HG03575 (cell line): ENCODE data around the gene TENM4.
"Not testable (repeated sequence)": the region's sequence is repeated elsewhere in the genome, so short reads cannot be mapped to it uniquely, and the experiment has no call there.

Source experiments
- ATAC-seq: cut with Tn5 transposase; IDR thresholded peaks from one replicate; pipeline ENCODE4 v1.9.1; 2021; ENCODE audit not compliant: unreplicated experiment, insufficient number of reproducible peaks, low FRiP score; ENCODE audit errors: extremely low read depth

The TENM4 gene

DNA sequence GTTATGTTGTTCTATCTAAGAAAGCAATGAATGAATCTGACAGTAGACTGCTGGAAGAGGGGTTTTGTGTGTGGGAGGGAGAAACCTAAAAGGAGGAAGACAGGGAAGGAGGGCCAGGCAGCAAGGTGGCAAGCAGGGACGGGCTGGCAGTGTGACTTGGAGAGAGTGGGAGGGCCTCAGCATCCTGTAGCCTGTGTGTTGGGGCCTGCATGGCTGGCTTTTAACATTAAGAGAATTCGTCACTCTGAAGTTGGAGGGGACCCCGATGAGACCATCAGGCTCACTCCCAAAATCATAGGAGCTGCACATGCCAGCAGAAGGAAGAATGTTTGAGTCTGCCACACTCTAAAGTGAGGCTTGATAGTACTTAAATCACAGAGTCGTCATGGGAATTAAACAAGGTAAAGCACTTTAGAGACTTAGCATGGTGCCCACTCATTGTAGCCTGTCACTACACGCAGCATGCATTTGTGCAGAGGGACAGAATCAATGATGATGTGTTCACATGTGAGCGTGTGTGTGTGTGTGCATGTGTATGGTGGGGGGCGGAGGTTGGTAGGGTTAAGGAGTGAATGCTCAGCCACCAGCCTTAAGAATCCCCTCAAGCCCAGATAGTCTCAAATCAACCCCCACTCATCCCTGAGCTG lies 199.5 kb downstream of the TENM4 start:
- no peak for ATAC-seq

DNA sequence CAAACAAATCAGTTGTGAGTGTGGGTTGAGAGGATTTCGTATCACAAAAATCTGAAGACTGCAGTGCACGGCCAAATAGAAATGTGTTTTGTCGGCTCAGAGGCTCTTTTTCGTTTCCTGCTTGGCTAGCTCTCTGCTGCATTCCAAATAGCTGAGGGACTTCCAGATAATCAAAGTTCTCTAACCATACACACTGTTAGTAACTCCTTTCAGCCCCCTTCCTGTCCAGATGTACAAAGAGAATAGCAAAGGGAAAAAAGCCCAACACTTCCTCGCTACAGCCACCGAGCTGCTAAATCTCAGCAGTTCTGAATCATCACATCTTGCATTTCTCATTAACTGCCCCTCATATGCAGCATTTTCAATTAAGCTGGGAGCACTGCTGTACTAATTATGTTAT lies 203.1 kb downstream of the TENM4 start:
- no peak for ATAC-seq

DNA sequence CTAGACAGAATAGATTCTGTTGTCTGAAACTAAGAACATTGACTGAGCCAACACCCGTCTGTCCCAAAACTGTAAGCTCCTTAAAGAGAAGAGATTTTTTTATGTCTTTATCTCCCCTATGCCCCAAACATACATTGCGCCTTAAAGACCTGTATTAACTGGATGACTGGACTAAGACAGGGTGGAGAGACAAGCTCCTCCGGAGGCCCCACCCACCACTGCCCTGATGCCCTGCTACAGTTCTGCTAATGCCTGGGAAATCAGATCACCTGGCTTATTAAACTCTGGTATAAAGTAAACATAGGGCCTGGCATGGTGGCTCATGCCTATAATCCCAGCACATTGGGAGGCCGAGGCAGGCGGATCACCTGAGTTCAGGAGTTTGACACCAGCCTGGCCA lies 203.7 kb downstream of the TENM4 start:
- ATAC-seq = no peak

DNA sequence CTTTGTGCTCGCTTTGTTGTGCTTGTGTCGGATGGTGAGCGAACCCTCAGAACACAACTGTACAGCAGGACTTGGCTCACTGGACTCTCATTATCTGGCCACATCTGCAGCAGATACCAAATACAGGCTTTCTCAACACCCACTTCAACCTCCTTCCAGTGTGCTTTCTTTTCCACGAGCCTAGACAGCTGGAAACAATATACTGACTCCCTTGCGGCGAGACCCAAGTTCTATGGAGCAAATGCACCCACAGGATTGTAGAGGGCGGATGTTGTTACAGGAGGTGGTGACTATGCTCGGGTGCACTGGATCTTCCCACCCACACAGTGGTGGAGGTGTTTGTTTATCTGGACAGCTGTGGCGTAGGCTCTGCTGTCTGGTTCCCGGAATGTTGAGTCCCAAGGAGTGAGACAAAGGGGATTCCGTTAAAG lies 204.3 kb downstream of the TENM4 start:
- no peak for ATAC-seq

DNA sequence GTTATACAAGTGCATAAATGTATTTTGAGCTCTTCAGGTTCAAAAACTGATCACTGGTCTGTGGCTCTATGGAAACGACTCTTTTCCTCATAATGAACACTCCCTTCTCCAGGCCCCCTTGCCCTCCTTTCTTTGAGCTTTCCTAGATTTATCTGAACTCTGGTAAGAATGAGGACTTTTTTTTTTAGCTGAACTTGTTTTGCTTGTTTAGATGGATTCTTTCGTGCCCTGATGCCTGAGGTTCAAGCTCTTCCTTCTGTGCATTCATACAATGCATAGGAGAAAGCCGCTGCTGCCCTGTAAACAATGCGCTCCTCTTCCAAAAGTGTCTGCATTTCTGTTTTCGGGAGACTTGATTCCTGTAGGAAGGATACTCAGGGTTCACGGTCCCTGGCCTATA lies 205.1 kb downstream of the TENM4 start:
- no peak for ATAC-seq

DNA sequence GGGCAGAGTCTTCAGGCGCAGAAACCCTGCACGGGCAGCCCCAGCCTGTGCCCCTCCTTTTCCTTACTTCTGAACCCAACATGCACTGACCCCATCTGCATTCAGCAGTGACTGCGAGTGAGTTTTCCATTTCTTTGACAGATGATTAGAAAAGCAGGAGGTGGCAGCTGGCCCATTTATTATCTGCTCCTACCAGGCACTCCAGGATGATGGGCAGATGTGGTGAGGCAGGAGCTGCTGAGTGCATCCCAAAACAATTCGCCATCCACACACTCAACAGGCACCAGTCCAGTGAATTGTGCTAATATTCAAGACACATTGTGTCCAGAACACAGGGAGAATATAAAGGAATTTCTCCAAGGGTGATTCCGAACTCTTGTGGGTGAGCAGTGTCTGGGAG lies 208.5 kb downstream of the TENM4 start:
- no peak for ATAC-seq

DNA sequence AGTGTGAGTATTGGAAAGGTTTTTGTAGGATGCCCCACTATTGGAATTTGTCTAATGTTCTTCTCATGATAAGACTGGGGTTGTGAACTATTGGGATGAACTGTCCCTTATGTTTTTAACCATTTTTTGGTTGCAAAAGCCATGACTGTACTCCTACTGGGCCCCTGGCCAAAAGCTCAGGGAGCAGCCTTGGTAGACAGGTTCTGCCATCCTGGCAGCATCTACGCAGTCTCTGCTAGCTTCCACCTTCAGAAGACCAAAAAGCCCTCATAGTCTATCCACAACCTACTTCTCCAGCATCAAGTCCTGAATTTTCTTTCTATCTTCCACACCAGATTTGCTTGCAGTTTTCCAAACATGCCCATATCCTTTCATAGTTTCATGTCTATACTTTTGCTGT lies 211.8 kb downstream of the TENM4 start:
- no peak for ATAC-seq

DNA sequence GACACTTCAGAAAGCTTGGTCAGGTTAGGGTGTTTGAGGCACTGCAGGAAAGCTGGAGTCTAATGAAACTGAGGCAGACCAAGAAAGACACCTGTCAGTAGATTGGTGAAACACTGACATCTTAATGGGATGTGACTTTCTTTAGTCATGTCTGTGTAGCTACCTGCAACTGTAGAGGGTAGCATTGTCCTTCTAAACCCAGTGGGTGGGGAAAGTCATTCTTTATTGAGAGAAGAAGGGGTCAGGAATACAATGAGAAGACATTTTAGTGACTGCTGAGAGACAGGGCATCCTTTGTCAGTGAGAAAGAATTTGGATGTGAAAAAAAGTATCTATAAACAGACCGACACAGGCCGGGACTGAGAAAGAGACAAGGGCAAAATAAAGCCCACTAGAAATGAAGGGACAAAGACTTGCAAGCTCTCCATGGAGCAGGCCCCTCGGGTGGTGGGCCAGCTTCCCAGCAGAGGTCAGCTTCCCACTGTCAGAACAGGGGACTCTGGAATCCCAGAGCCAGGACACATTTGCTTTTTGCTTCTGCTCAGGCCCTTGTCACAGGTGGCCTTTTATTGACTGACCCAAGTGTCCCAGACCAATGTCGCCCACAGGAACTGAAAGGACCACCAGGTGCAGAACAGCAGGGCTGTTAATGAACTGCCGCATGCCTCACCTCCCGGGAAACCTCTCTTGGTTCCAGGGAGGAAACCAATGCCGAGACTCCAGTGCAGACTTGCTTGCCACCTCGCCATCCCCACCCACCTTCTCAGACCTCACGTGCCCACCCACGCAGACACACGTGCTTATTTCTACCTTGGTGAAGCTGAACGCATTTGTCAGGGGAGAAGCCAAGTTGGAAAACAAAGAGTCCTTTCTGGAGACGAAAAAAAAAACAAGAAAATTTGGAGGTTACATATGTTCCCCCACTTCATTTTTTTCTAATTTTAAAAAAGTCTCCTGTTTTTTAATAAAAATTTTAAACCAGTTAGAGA lies 212.8 kb downstream of the TENM4 start:
- ATAC-seq = no peak

DNA sequence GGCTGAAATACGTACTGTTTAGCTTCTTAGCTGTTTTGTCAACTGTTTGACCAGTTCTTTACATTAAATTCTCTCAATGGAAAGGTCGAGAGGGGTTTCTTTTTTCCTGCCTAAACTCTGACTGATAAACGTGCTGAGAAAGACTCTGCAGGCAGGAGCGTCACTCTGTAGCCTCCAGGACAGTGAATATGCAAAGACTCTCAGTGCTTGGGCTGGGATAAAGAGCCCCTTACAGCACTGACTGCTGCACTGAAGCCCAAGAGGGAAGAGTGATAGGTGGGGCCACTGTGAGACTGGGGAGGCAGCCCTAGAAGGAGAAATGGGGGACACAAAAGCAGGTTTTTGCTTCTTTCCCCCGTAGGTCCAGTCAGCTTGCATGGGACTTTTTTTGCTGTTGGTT lies 213.5 kb downstream of the TENM4 start:
- ATAC-seq = no peak

DNA sequence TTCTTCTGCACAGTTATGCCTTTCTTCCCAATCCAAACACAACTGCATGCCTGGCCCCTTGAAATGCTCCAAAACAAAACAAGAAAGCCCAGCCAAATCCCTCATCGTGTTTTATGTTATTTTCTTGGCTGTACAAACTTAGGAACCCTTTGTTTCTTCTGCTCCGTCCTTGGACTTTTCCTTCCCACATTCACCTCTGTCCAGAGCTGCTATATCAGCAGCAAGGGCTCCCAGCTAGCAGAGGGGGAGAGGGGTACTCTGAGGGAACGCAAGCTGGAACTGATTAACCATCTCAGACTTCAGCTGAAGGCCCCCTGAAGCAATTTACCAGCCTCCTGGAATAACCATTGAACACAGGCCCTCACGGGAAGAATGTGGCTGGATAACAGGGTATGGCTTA lies 214.7 kb downstream of the TENM4 start:
- no peak for ATAC-seq

DNA sequence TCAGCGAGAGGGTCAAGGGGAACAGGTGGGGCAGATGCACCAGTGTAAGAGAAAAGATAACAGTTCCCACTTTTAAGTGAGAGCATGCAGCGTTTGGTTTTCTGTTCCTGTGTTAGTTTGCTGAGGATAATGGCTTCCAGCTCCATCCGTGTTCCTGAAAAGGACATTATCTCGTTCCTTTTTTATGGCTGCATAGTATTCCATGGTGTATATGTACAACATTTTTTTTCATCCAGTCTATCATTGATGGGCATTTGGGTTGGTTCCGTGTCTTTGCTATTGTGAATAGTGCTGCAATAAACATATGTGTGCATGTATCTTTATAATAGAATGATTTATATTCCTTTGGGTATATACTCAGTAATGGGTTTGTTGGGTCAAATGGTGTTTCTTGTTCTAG lies 218.7 kb downstream of the TENM4 start:
- not testable (repeated sequence) for ATAC-seq

DNA sequence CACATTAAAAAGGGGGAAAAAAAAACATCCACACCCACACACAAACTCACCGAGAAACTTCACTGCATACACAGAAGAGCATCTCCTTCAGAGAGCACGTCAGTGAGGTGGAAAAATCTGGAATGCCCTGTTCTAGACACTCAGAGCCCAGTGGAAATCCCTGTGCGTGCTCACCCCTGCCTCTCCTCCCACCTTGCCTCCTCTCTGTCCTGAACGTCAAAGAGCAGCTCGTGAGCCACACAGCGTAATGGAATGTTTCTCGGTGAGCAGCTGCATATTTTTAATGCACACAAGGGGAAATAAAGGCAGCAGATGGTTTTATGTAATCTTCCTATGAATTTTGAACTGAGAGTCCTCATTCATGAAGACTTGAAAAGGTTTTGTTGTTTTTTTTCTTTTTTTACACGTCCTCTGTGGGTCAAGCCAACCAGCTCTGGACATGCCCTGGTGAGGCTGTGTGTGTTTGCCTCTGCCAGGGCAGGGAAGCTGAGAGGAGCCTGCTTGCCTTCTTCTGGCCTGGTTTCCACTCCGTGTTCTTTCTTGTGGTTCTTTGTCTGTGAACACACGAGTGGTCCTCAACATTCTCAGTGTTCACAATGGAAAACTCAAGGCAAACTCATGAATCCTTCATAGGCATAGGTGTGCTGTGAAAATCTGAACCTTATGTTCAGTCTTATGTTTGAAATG lies 219.2 kb downstream of the TENM4 start:
- ATAC-seq = no peak

DNA sequence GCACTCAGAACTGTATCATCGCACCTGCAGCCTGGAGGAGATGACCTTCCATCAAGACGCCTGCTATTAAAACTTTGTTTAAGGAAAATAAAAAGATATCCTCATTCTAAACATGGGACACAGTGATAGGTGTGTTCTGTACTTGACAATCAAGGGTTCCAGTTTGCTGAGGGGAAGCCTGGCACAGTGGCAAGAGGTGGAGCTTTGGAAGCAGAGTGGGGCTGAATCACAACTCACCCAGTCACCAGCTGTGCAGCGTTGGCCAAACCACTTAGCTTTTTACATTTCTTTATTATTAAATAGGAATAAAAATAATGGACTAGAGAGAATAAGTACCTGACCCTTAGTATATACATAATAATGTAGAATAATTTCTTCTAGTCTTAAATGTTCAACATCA lies 220.7 kb downstream of the TENM4 start:
- ATAC-seq = no peak

DNA sequence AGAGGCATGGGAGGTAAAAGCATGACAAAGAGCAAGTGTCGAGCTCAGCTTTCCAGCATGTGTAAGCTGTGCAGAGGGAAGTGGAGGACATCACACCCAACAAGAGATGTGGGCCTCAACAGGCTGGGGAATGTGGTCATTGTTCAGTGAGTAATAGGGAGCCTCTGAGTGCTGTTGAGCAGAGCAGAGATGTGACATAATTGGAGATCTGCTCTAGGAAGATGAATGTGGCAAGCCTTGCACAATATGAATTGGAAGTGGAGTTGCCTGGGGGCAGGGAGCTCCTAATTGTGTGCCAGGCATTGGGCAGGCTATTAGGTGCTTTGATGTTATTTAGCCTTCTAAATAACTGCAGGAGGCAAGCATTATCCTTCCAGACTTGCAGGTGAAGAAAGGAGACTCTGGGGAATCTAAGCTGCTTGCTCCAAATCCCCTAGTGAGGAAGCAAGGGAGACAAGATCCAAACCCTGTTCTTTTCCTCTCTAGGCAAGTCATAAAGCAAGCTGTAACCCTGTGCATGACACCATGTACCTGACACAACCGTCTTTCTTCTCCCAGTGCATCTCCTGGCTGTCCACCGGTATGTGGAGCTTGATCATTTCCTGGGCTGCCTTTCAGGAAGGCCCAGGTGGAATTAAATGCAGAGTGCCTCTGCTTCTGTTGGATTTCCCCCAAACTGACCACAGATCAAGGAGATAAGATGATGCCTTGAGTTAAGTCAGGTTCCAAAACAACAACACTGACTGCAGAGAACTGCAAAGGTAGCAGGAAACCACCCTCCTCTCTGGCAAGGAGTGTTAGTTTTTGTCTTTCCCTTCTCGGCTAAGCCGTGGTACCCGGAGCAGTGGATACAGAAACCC lies 221.4 kb downstream of the TENM4 start:
- ATAC-seq = no peak

DNA sequence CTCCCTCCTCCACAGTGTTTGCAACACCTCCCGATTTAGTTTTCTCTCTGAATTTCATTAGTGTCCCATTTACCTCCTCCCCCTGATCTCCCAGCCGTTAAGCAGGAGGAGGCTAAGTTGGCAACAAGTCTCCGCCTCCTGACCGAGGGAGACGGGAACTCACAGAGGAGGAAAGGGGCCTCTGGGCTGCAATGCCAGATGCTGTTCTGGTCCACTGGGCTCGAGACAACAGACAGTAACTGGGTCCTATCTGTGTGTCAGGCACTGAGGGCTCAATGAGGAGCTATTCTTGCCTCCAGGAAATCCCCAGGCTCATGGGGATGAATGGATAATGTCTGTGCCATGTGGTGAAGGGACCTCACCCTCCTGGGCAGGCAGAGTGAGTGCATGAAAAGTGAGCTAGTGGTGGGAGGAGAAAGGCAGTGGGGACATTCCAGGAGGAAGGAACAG lies 228.1 kb downstream of the TENM4 start:
- no peak for ATAC-seq

DNA sequence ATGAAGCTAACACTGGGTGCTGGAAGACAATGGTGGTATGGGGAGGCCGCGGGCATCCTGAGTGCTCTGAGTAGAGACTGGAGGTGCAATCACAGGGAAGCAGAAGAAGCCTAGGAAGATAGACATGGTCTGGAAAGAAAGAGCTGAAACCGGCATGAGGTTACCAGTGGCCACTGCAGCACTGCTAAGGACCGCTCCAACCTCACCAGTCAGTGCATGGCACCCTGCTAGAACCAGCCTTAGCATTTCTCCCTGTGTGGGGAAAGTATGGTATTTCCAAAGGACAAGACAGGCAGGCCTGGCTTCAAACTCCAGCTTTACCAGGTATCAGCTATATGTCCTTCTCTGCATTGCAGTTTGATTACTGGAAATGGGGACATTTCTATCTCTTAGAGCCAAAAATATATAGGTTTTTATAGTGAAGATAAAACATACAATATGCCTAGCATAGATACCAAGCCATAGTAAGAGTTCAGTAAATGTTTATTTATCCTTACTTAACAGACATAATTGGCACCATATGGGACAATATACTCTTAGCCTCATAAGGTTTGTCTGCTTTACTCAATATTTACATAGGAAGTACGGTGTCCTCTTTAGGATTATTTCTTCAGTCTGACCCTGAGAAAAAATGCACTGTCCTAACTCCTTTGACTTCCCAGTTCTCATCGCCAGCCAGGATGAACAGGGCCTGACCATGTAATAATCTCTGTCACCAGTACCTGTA lies 231.1 kb downstream of the TENM4 start:
- ATAC-seq = no peak

DNA sequence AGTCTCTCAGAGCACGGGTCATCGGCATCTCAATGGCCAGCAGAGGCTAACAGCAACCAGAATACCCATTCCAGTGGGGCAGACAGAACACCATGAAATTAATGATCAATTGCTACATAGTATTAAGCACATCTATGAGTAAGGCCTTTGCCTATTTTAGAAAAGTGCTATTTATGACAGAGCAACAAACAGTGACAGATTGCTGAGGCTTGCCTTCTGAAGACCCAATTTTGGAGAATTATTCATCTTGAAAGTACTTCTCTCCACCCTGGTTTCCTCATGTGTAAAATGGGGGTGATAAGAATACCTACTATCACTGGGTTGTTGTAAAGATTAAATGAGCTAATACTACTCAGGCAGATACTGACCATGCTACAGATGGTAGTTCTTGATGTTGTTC lies 232.7 kb downstream of the TENM4 start:
- peak; percentile 75 for ATAC-seq

DNA sequence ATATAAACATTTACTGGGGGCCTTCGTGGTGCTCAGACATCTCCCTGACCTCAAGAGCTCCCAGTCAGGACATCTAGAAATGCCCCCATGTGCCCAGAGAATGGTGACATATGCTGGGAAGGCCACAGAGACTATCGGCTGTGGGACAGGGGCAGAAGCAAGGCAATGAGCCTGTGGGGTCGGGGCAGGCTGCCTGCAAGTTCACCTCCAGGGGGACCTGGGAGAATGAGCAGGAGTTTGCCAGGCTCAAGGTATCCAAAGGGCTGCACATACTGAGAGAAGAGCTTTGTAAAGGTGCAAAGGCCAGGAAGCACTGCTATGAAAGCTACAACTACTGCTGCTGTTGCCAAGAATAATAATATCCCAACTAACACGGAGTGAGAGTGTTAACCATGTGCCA lies 233.9 kb downstream of the TENM4 start:
- no peak for ATAC-seq
